Erythroblast (primary cell): ENCODE data around the gene ZNF185.
A peak's percentile ranks its signal among the peaks of the same experiment; 100 is the strongest.

Source experiments
- DNase-seq, 2 experiments: peaks; one replicate each; lab custom pipeline; 2025; lab: John Stamatoyannopoulos, UW
- GATA1 ChIP-seq: IDR thresholded peaks from 2 replicates; pipeline ENCODE4 v1.6.1; 2011; ENCODE audit warnings: low read depth, mild to moderate bottlenecking, control low read depth, low read length, moderate library complexity
- POLR2A ChIP-seq: IDR thresholded peaks from 2 replicates; pipeline ENCODE4 v1.6.1; 2011; ENCODE audit warnings: mild to moderate bottlenecking, low read length

Gene ZNF185

GRCh38 chrX:152941328-152942076 is 43.6 kb downstream of the ZNF185 start:
- TF ChIP-seq POLR2A, result no peak
- TF ChIP-seq GATA1, result no peak
- peak; percentile 93 to 94 for DNase-seq

GRCh38 chrX:152942077-152942442 is 44.2 kb downstream of the ZNF185 start:
- DNase-seq, result no peak

GRCh38 chrX:152943826-152944225 is 46.0 kb downstream of the ZNF185 start:
- TF ChIP-seq POLR2A (no peak), GATA1 (no peak)
- no peak for DNase-seq

More at GRCh38 chrX:152942077-152942442, 44.2 kb downstream of the ZNF185 start:
- TF ChIP-seq GATA1 (no peak), POLR2A (no peak)

- TF ChIP-seq GATA1 (no peak), POLR2A (no peak)
These were observed 47.4 kb downstream of the ZNF185 start for GRCh38 chrX:152945021-152945979.

GRCh38 chrX:152946681-152947080 is 48.8 kb downstream of the ZNF185 start:
- TF ChIP-seq POLR2A, result no peak
- no peak for TF ChIP-seq GATA1
- no peak for DNase-seq

More at GRCh38 chrX:152945021-152945979, 47.4 kb downstream of the ZNF185 start:
- no peak for DNase-seq
